Progenitor cell of endocrine pancreas (in vitro differentiated cells): ENCODE data around the gene SYNC. TPM values are rescaled to one million over a fixed set of nuclear protein-coding genes. Genes with fewer than 3 reads are reported as not detected.
"Not testable (repeated sequence)": the region's sequence is repeated elsewhere in the genome, so short reads cannot be mapped to it uniquely, and the experiment has no call there.

Source experiments
- DNase-seq: peaks from one replicate; pipeline ENCODE4 v3.0.0; 2021; ENCODE audit warnings: low spot score; ENCODE audit not compliant: unreplicated experiment
- H3K27ac Mint-ChIP-seq: 2 replicates; pipeline ENCODE4 v1.8.0; 2021; ENCODE audit warnings: mild to moderate bottlenecking, moderate library complexity, mixed read lengths
- H3K27me3 Mint-ChIP-seq: 2 replicates; pipeline ENCODE4 v1.8.0; 2021; ENCODE audit warnings: mixed read lengths
- H3K36me3 Mint-ChIP-seq: 2 replicates; pipeline ENCODE4 v1.8.0; 2022; ENCODE audit warnings: mixed read lengths; ENCODE audit not compliant: insufficient read depth
- H3K4me1 Mint-ChIP-seq: 2 replicates; pipeline ENCODE4 v1.8.0; 2021; ENCODE audit warnings: low read depth, mixed read lengths
- H3K4me3 Mint-ChIP-seq: 2 replicates; pipeline ENCODE4 v1.8.0; 2021; ENCODE audit warnings: low read depth, mild to moderate bottlenecking, moderate library complexity, mixed read lengths
- H3K9me3 Mint-ChIP-seq: 2 replicates; pipeline ENCODE4 v1.8.0; 2021; ENCODE audit warnings: low read depth, mixed read lengths
- total RNA-seq: library from RNA; stranded (reverse); gene quantifications from 2 replicates; pipeline ENCODE4 v1.2.1, GENCODE V29; 2021
- TF ChIP-seq, protein P1 (sequence below): fragments of 200-600 bp; sonication (generic); IDR thresholded peaks from one replicate; pipeline ENCODE4 v1.5.0; 2021; ENCODE audit warnings: antibody characterized with exemption, mild to moderate bottlenecking; ENCODE audit not compliant: unreplicated experiment

Gene SYNC
- total RNA-seq, 1 donor from 2014 or later, result not detected

DNA sequence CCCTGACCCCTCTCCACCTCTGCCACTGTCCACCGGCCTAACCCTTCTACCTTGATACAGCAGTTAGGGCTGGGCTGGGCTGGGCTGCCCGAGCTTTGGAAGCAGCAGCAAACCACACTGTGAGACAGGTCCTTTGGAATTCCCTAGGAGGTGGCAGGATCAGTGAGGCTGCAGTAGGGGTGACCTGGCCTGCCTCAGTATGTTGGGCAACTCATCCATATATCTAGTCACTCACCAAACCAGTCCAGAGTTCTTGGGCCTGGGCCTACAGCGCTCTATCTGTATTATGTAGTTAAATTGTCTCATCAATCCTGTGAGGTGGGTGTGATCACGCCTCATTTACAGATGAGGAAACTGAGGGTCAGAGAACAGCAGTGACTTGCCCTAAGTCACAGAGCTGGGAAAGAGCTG, 13.3 kb upstream of the SYNC start:
- DNase-seq, result no peak
- H3K27me3 Mint-ChIP-seq, result no peaks in the 10 kb centered on the region
- peak overlapping the region; percentile 95 for H3K27ac Mint-ChIP-seq
- TF ChIP-seq, protein P1, sequence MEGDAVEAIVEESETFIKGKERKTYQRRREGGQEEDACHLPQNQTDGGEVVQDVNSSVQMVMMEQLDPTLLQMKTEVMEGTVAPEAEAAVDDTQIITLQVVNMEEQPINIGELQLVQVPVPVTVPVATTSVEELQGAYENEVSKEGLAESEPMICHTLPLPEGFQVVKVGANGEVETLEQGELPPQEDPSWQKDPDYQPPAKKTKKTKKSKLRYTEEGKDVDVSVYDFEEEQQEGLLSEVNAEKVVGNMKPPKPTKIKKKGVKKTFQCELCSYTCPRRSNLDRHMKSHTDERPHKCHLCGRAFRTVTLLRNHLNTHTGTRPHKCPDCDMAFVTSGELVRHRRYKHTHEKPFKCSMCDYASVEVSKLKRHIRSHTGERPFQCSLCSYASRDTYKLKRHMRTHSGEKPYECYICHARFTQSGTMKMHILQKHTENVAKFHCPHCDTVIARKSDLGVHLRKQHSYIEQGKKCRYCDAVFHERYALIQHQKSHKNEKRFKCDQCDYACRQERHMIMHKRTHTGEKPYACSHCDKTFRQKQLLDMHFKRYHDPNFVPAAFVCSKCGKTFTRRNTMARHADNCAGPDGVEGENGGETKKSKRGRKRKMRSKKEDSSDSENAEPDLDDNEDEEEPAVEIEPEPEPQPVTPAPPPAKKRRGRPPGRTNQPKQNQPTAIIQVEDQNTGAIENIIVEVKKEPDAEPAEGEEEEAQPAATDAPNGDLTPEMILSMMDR, result no peak
- H3K36me3 Mint-ChIP-seq, result no peaks in the 10 kb centered on the region
- H3K4me3 Mint-ChIP-seq, result no peak overlapping the region
- no peaks in the 10 kb centered on the region for H3K9me3 Mint-ChIP-seq
- peaks cover 15% of the 10 kb centered on the region for H3K4me1 Mint-ChIP-seq

DNA sequence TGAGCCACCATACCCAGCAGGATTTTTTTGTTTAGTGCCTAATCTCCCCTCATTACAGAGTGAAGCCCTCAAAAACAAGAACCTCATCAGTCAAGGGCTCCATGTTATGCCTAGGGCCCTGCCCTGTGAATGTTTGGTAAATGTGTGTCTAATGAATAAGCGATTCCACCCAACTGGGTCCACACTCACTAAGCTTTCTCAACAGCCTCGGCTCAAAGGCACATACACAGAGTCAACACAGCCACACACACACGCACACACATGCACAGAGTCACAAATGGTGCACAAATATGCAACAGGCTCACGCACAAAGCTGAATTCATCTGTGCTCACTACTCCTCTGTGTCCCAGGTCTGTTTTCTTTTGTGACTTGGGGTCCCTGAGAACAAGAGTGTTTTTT, 11.7 kb upstream of the SYNC start:
- TF ChIP-seq, protein P1, result no peak
- peaks cover 3% of the 10 kb centered on the region for H3K27me3 Mint-ChIP-seq
- no peak overlapping the region for H3K27ac Mint-ChIP-seq
- DNase-seq, result no peak
- no peaks in the 10 kb centered on the region for H3K36me3 Mint-ChIP-seq
- no peak overlapping the region for H3K4me3 Mint-ChIP-seq
- H3K4me1 Mint-ChIP-seq, result peaks cover 15% of the 10 kb centered on the region
- H3K9me3 Mint-ChIP-seq, result no peaks in the 10 kb centered on the region

DNA sequence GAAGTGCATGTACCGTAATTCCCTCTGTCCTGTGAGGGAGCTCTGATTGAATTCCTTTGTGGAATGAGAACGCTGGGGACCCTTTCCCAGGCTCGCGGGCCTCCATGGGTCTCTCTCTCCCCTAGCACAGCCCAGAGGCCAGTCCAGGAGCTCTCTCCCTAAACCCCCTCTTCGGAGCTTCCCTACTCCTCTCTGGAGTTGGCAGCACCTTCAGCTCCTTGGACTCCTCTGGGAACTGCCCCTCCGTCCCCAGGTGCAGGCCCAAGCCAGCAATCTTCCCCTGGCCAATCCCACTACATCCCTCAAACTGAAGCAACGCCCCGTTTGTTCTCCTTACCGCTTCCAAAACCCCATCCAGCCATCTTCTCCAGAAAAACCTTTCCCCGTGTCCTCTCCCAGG, 10.5 kb upstream of the SYNC start:
- TF ChIP-seq, protein P1, result no peak
- Mint-ChIP-seq H3K27ac (peak overlapping the region; percentile 11), H3K4me1 (peaks cover 15% of the 10 kb centered on the region), H3K9me3 (no peaks in the 10 kb centered on the region), H3K36me3 (no peaks in the 10 kb centered on the region), H3K4me3 (no peak overlapping the region), H3K27me3 (peaks cover 3% of the 10 kb centered on the region)
- DNase-seq, result no peak

DNA sequence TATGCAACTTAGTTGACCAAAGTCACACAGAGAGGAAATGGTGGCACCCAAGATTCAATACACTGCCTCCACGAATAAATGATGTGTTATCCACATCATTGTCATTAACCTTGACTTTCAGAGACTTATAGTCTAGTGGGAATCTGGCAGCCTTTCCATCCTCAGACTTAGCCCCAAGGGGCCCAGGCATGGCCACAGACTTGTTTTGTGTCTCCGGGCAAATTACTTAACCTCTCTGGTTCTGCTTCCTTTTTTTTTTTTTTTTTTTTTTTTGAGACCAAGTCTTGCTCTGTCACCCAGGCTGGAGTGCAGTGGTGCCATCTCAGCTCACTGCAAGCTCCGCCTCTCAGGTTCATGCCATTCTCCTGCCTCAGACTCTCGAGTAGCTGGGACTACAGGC, 8.7 kb upstream of the SYNC start:
- H3K27me3 Mint-ChIP-seq, H3K36me3 Mint-ChIP-seq, H3K27ac Mint-ChIP-seq, H3K9me3 Mint-ChIP-seq, H3K4me1 Mint-ChIP-seq, DNase-seq, H3K4me3 Mint-ChIP-seq: not testable (repeated sequence)

DNA sequence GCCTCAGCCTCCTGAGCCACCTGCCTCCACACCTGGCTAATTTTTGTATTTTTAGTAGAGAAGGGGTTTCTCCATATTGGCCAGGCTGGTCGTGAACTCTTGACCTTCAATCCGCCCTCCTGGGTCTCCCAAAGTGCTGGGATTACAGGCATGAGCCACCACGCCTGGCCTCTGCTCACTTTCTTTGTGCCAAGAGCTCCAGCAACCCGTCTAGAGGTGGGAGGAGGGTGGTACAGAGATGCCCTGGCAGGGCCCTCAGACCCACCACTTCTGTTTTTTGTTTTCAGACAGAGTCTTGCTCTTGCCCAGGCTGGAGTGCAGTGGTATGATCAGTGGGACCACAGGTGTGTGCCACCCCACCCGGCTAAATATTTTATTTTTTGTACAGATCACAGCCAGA, 6.9 kb upstream of the SYNC start:
- Mint-ChIP-seq H3K9me3 (no peaks in the 10 kb centered on the region), H3K27me3 (peaks cover 8% of the 10 kb centered on the region), H3K36me3 (no peaks in the 10 kb centered on the region), H3K27ac (no peak overlapping the region), H3K4me1 (peaks cover 3% of the 10 kb centered on the region), H3K4me3 (no peak overlapping the region)
- TF ChIP-seq, protein P1, result no peak
- DNase-seq, result no peak

DNA sequence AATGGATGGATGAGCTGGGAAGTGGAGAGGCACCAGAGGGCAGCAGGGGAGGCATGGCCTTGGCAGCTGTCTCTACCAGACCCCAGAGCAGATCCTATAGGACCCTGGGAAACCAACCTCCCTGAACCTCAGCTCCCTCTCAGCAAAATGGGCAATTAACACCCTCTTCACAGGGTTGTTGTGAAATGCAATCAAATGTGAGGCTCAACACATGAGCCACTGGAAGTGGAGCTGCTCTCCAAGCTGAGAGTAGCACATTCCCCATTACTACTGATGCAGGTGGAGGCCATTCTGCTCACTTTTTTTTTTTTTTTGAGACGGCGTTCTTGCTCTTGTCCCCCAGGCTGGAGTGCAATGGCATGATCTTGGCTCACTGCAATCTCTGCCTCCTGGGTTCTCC, 6.5 kb upstream of the SYNC start:
- Mint-ChIP-seq H3K36me3 (no peaks in the 10 kb centered on the region), H3K27me3 (peaks cover 12% of the 10 kb centered on the region), H3K27ac (no peak overlapping the region), H3K9me3 (no peaks in the 10 kb centered on the region), H3K4me3 (no peak overlapping the region), H3K4me1 (peaks cover 3% of the 10 kb centered on the region)
- TF ChIP-seq, protein P1, result no peak
- DNase-seq, result no peak
